ENCODE measurements around the gene ZNF624. TPM values are rescaled to one million over a fixed set of nuclear protein-coding genes. Genes with fewer than 3 reads are reported as not detected.
"Not testable (repeated sequence)": the region's sequence is repeated elsewhere in the genome, so short reads cannot be mapped to it uniquely, and the experiment has no call there.

Gene ZNF624
- total and polyA plus RNA-seq, 4 donors, result 0.26 to 2.4 (median 1.2) TPM

DNA sequence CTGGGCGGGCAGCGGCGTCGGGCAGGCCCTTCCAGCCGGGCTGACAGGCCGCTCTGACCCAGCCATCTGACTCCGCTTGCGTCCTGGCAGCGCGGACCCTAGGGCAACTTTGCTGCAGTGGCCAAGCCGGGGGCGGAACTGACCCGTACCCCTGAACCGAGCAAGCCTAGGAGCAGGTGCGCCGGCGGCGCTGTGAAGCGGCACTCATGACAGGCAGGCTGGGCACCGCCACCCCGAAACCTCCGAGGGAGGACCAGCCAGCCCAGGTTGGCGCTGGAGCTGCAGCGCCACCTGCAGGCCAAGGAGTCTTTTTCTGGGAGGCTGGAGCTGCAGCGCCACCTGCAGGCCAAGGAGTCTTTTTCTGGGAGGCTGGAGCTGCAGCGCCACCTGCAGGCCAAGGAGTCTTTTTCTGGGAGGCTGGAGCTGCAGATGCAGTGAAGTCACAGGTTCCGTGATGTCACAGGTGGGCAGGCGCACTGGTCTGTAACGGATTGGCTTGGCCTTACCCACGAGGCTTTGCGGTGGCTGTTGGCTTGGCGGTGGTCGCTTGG, 36.2 kb upstream of the ZNF624 start, which contains the start of gene CCDC144A:
Gene CCDC144A (plus strand): TSS at position 511 of the 551 bp plus-strand sequence. CDS start 160 bp downstream, outside the sequence.
- not testable (repeated sequence) for H3K27ac ChIP-seq (ENCODE audit: low read depth in 1 of 2, low read length in 2 of 2); H3K4me1 ChIP-seq (ENCODE audit: control insufficient read depth in 4 of 4, insufficient read depth in 4 of 4, low read length in 3 of 4); H3K9ac ChIP-seq (ENCODE audit: low read depth in 1 of 2, low read length in 2 of 2); H3K27me3 ChIP-seq (ENCODE audit: control insufficient read depth in 4 of 4, insufficient read depth in 4 of 4, low read length in 3 of 4); H3K36me3 ChIP-seq (ENCODE audit: control insufficient read depth in 4 of 4, insufficient read depth in 3 of 4, low read depth in 1 of 4, low read length in 3 of 4); DNase-seq (ENCODE audit: low spot score); H3K4me3 ChIP-seq (ENCODE audit: low read depth in 1 of 3, low read length in 3 of 3); H3K9me3 ChIP-seq (ENCODE audit: control insufficient read depth in 4 of 4, low read length in 3 of 4)
- peak; percentile 5 to 72 for TF ChIP-seq RAD21 (IDR thresholded peaks at IDR 0.05)
- TF ChIP-seq, protein P1, sequence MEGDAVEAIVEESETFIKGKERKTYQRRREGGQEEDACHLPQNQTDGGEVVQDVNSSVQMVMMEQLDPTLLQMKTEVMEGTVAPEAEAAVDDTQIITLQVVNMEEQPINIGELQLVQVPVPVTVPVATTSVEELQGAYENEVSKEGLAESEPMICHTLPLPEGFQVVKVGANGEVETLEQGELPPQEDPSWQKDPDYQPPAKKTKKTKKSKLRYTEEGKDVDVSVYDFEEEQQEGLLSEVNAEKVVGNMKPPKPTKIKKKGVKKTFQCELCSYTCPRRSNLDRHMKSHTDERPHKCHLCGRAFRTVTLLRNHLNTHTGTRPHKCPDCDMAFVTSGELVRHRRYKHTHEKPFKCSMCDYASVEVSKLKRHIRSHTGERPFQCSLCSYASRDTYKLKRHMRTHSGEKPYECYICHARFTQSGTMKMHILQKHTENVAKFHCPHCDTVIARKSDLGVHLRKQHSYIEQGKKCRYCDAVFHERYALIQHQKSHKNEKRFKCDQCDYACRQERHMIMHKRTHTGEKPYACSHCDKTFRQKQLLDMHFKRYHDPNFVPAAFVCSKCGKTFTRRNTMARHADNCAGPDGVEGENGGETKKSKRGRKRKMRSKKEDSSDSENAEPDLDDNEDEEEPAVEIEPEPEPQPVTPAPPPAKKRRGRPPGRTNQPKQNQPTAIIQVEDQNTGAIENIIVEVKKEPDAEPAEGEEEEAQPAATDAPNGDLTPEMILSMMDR (IDR thresholded peaks at IDR 0.05; ENCODE audit: low read depth, low read length, missing input control), result peak; percentile 25
- WGBS, result 63% methylated on average over 33 of the region's 33 CpGs

DNA sequence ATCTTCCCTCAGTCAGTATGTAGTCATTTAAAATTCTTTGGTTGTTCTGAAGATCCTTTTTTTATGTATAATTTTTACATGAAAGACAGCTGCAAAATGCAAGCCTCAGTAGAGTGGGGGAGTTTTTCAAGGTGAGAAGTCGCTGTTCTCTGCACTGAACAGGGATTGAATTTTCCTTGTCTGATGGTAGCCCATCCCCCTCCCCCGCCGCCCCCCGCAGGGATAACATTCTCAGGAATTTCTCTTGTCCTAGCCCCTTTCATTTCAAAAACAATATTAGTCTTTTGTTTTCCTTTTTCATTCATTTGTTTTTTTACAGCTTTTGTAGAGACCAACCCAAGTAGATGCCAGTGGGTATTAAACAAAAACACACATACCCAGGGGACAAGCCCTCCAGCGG, 33.5 kb upstream of the ZNF624 start:
- H3K4me3 ChIP-seq (ENCODE audit: low read depth in 1 of 3, low read length in 3 of 3); DNase-seq (ENCODE audit: low spot score); H3K4me1 ChIP-seq (ENCODE audit: control insufficient read depth in 4 of 4, insufficient read depth in 4 of 4, low read length in 3 of 4); H3K9ac ChIP-seq (ENCODE audit: low read depth in 1 of 2, low read length in 2 of 2); H3K9me3 ChIP-seq (ENCODE audit: control insufficient read depth in 4 of 4, low read length in 3 of 4); H3K27ac ChIP-seq (ENCODE audit: low read depth in 1 of 2, low read length in 2 of 2); H3K36me3 ChIP-seq (ENCODE audit: control insufficient read depth in 4 of 4, insufficient read depth in 3 of 4, low read depth in 1 of 4, low read length in 3 of 4); H3K27me3 ChIP-seq (ENCODE audit: control insufficient read depth in 4 of 4, insufficient read depth in 4 of 4, low read length in 3 of 4): not testable (repeated sequence)
- WGBS, result 50% methylated on average over 5 of the region's 5 CpGs

DNA sequence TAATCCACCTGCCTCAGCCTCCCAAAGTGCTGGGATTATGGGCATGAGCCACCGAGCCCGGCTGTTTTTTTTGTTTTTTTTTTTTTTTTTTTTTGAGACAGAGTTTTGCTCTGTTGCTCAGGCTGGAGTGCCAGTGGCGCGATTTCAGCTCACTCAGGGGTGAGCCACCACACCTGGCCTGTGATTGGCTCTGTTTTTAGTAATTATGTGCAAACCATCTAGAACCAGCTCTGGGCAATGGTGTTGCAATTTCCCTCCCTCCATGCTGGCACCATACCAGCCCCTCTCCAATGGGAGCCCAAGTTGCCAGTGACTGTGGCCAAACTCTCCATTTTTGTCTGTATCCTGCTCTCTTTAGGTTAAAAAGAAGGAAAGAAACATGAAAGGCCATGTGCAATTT, 32.4 kb upstream of the ZNF624 start:
- not testable (repeated sequence) for H3K9ac ChIP-seq (ENCODE audit: low read depth in 1 of 2, low read length in 2 of 2); H3K4me3 ChIP-seq (ENCODE audit: low read depth in 1 of 3, low read length in 3 of 3); H3K27me3 ChIP-seq (ENCODE audit: control insufficient read depth in 4 of 4, insufficient read depth in 4 of 4, low read length in 3 of 4); H3K4me1 ChIP-seq (ENCODE audit: control insufficient read depth in 4 of 4, insufficient read depth in 4 of 4, low read length in 3 of 4); H3K9me3 ChIP-seq (ENCODE audit: control insufficient read depth in 4 of 4, low read length in 3 of 4); H3K27ac ChIP-seq (ENCODE audit: low read depth in 1 of 2, low read length in 2 of 2); DNase-seq (ENCODE audit: low spot score); H3K36me3 ChIP-seq (ENCODE audit: control insufficient read depth in 4 of 4, insufficient read depth in 3 of 4, low read depth in 1 of 4, low read length in 3 of 4)
- 83% methylated on average over 4 of the region's 4 CpGs for WGBS

DNA sequence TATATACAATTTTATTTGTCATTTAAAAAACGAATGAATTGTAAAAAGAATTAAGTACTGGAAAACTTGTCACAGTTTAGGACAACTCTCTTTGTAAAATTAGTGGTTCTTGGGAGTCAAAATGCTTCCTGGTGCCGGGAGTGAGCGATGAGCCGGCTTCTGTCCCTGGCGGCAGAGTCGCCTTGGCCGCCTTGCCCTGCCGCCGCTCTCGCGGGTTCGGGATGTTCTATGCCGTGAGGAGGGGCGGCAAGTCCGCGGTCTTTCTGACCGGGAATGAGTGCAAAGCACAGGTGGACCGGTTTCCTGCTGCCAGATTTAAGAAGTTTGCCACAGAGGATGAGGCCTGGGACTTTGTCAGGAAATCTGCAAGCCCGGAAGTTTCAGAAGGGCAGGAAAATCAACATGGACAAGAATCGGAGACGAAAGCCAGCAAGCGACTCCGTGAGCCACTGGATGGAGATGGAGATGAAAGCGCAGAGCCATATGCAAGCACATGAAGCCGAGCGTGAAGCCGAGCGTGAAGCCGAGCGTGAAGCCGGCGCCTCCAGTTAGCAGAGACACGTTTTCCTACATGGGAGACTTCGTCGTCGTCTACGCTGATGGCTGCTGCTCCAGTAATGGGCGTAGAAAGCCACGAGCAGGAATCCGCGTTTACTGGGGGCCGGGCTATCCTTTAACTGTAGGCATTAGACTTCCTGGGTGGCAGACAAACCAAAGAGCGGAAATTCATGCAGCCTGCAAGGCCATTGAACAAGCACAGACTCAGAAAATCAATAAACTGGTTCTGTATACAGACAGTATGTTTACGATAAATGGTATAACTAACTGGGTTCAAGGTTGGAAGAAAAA, 29.9 kb upstream of the ZNF624 start:
- WGBS, result 41% methylated on average over 44 of the region's 44 CpGs
- not testable (repeated sequence) for H3K27ac ChIP-seq (ENCODE audit: low read depth in 1 of 2, low read length in 2 of 2); DNase-seq (ENCODE audit: low spot score); H3K4me1 ChIP-seq (ENCODE audit: control insufficient read depth in 4 of 4, insufficient read depth in 4 of 4, low read length in 3 of 4); H3K4me3 ChIP-seq (ENCODE audit: low read depth in 1 of 3, low read length in 3 of 3); H3K27me3 ChIP-seq (ENCODE audit: control insufficient read depth in 4 of 4, insufficient read depth in 4 of 4, low read length in 3 of 4); H3K9me3 ChIP-seq (ENCODE audit: control insufficient read depth in 4 of 4, low read length in 3 of 4); H3K9ac ChIP-seq (ENCODE audit: low read depth in 1 of 2, low read length in 2 of 2); H3K36me3 ChIP-seq (ENCODE audit: control insufficient read depth in 4 of 4, insufficient read depth in 3 of 4, low read depth in 1 of 4, low read length in 3 of 4)

DNA sequence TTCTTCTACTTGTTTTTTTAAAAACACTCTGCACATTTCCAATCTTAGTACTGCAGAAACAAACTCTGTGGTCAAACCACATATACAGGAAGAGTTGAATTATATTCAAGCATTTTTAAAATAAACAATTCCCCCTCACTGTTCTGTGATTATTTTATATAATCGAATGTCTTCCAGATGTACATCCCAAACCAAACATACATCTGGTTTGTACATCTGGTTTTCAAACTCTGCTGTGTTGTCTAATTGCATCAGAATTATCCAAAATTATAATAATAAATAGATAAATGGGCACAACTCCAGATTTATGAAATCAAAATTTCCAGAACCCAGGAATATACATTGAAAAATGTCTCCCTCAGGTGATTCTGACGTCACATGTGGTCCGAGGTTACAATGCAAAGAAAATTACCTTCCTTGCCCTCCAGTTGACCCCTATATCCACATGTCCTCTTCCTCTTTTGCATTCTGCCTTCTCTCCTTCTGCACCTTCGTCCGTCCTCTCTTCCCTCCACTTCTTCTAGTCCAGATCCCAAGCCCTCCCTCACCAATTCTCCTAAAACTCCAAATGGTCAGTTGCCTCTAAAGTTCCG, 23.1 kb upstream of the ZNF624 start:
- no peak for DNase-seq (ENCODE audit: low spot score)
- Histone ChIP-seq H3K9ac (ENCODE audit: low read depth in 1 of 2, low read length in 2 of 2) (no peak overlapping the region), H3K9me3 (ENCODE audit: control insufficient read depth in 4 of 4, low read length in 3 of 4) (no peaks in the 10 kb centered on the region), H3K27ac (ENCODE audit: low read depth in 1 of 2, low read length in 2 of 2) (no peak overlapping the region), H3K4me1 (ENCODE audit: control insufficient read depth in 4 of 4, insufficient read depth in 4 of 4, low read length in 3 of 4) (no peaks in the 10 kb centered on the region), H3K36me3 (ENCODE audit: control insufficient read depth in 4 of 4, insufficient read depth in 3 of 4, low read depth in 1 of 4, low read length in 3 of 4) (no peaks in the 10 kb centered on the region), H3K4me3 (ENCODE audit: low read depth in 1 of 3, low read length in 3 of 3) (no peak overlapping the region), H3K27me3 (ENCODE audit: control insufficient read depth in 4 of 4, insufficient read depth in 4 of 4, low read length in 3 of 4) (no peaks in the 10 kb centered on the region)
- 87% methylated on average over 6 of the region's 6 CpGs for WGBS
- no peak for TF ChIP-seq RAD21 (IDR thresholded peaks at IDR 0.05)
- TF ChIP-seq, protein P2, sequence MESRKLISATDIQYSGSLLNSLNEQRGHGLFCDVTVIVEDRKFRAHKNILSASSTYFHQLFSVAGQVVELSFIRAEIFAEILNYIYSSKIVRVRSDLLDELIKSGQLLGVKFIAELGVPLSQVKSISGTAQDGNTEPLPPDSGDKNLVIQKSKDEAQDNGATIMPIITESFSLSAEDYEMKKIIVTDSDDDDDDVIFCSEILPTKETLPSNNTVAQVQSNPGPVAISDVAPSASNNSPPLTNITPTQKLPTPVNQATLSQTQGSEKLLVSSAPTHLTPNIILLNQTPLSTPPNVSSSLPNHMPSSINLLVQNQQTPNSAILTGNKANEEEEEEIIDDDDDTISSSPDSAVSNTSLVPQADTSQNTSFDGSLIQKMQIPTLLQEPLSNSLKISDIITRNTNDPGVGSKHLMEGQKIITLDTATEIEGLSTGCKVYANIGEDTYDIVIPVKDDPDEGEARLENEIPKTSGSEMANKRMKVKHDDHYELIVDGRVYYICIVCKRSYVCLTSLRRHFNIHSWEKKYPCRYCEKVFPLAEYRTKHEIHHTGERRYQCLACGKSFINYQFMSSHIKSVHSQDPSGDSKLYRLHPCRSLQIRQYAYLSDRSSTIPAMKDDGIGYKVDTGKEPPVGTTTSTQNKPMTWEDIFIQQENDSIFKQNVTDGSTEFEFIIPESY (IDR thresholded peaks at IDR 0.05), result no peak
- no peak for TF ChIP-seq HNF4G (IDR thresholded peaks at IDR 0.05)
- TF ChIP-seq YY1 (IDR thresholded peaks at IDR 0.05), result no peak

DNA sequence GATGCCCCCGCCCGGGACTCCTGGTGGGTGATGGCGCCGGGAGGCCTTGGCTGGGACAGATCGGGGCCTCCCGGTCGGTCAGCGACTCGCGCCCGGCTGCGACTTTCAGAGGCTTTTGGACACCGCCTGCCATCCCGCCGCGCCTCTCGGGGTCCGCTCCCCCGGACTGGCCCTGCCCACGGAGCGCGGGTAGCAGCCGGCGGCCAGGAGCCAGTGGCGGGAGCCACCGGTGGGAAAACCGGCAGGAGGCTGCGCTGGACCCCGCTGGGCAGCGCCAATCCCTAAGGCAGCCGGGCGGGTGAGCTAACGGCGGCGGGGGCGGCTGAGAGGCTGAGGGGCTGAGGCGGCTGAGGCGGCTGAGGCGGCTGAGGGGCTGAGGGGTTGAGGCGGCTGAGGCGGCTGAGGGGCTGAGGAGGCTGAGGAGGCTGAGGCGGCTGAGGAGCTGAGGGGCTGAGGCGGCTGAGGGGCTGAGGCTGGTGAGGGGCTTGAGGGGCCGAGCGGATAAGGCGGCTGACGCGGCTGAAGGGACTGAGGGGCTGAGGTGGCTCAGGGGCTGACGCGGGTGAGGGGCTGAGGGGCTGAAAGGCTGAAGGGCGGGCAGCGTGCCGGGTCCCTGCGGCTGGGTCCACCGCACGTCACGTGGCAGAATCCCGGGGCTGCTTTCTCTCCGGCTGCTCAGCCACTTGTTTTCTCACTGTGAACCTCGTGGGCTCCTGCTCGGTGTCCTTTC, 13.4 kb upstream of the ZNF624 start:
- not testable (repeated sequence) for H3K9ac ChIP-seq (ENCODE audit: low read depth in 1 of 2, low read length in 2 of 2); DNase-seq (ENCODE audit: low spot score); H3K9me3 ChIP-seq (ENCODE audit: control insufficient read depth in 4 of 4, low read length in 3 of 4); H3K36me3 ChIP-seq (ENCODE audit: control insufficient read depth in 4 of 4, insufficient read depth in 3 of 4, low read depth in 1 of 4, low read length in 3 of 4); H3K27ac ChIP-seq (ENCODE audit: low read depth in 1 of 2, low read length in 2 of 2); H3K27me3 ChIP-seq (ENCODE audit: control insufficient read depth in 4 of 4, insufficient read depth in 4 of 4, low read length in 3 of 4); H3K4me1 ChIP-seq (ENCODE audit: control insufficient read depth in 4 of 4, insufficient read depth in 4 of 4, low read length in 3 of 4)
- WGBS, result 4% methylated on average over 61 of the region's 61 CpGs
- H3K4me3 ChIP-seq (ENCODE audit: low read depth in 1 of 3, low read length in 3 of 3), result peak overlapping the region in 1 of 3 donors; percentile 30

All from liver (tissue), 9 donors.